ENCODE results near the gene SREK1. TPM values are rescaled to one million over a fixed set of nuclear protein-coding genes. Genes with fewer than 3 reads are reported as not detected.
A peak's percentile ranks its signal among the peaks of the same experiment; 100 is the strongest.

Gene SREK1
- total RNA-seq, 2 experiments from 2014 or later: 50.9 to 54.1 TPM

- CTCF ChIA-PET: no interaction called here
- H3K27me3 Mint-ChIP-seq: no peaks in the 10 kb centered on the region
- intact Hi-C loops (cut with micrococcal nuclease): no loop called here
- H3K27ac Mint-ChIP-seq: no peak overlapping the region
- peaks cover 36% of the 10 kb centered on the region for H3K4me1 Mint-ChIP-seq (ENCODE audit: low read depth)
- no peak for DNase-seq
- POLR2A ChIA-PET: interaction anchor here (1.0 to 1.3 kb wide), 2 partner anchors 11 to 24 kb away, joined by 3 to 4 read pairs; partner anchors contain the start of gene SREK1
- H3K36me3 Mint-ChIP-seq: peaks cover 34% of the 10 kb centered on the region
- H3K4me3 Mint-ChIP-seq: no peak overlapping the region
- H3K9me3 Mint-ChIP-seq: no peaks in the 10 kb centered on the region
Measured at GRCh38 chr5:66168226-66168625, 24.1 kb downstream of the SREK1 start.

GRCh38 chr5:66169534-66169933, 25.4 kb downstream of the SREK1 start:
- intact Hi-C loops (cut with micrococcal nuclease): loop anchor here (1.0 kb wide), 2 partner anchors 18 to 25 kb away; partner anchors contain the start of gene SREK1

DNA sequence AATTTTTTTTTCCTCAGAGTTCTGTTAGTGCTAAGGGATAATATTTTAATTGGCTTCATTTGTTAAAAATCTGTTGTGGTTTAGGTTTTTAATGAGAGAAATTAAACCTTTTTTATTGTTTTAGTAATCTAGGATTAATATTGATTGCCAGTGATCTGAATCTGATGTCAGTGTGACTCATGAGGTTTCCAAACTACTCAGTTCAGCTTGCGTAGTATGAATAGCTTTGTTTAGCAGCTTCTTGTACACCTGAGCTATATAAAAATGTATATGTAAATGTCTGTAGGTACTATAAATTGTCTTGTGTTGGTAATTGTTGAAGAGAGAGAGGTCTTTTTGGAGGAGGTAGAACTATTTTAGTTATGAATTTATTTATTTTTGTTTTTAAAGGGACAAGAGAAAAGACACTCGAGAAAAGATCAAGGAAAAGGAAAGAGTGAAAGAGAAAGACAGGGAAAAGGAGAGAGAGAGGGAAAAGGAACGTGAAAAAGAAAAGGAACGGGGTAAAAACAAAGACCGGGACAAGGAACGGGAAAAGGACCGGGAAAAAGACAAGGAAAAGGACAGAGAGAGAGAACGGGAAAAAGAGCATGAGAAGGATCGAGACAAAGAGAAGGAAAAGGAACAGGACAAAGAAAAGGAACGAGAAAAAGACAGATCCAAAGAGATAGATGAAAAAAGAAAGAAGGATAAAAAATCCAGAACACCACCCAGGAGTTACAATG, 26.3 kb downstream of the SREK1 start:
- CTCF ChIA-PET: interaction anchor here (0.7 to 2.9 kb wide), 6 partner anchors 10 to 428 kb away, joined by 3 to 15 read pairs (median 6); partner anchors contain the start of gene SREK1
- no peak for DNase-seq
- POLR2A ChIA-PET: no interaction called here
- H3K4me3 Mint-ChIP-seq: no peak overlapping the region
- intact Hi-C loops (cut with micrococcal nuclease): loop anchor here (2.0 to 10.0 kb wide), 3 partner anchors 134 to 587 kb away; partner anchors contain the start of gene ERBIN
- peak overlapping the region; percentile 51 for H3K27ac Mint-ChIP-seq
- H3K4me1 Mint-ChIP-seq (ENCODE audit: low read depth): peaks cover 35% of the 10 kb centered on the region
- H3K9me3 Mint-ChIP-seq: no peaks in the 10 kb centered on the region
- no peaks in the 10 kb centered on the region for H3K27me3 Mint-ChIP-seq
- peaks cover 30% of the 10 kb centered on the region for H3K36me3 Mint-ChIP-seq

More at GRCh38 chr5:66169534-66169933, 25.4 kb downstream of the SREK1 start:
- CTCF ChIA-PET: interaction anchor here (2.2 to 2.9 kb wide), 2 partner anchors 19 to 427 kb away, joined by 7 to 10 read pairs; no protein-coding TSS in a partner anchor
- H3K27ac Mint-ChIP-seq: no peak overlapping the region
- DNase-seq: no peak
- peaks cover 36% of the 10 kb centered on the region for H3K4me1 Mint-ChIP-seq (ENCODE audit: low read depth)
- peaks cover 27% of the 10 kb centered on the region for H3K36me3 Mint-ChIP-seq
- H3K9me3 Mint-ChIP-seq: no peaks in the 10 kb centered on the region
- no peaks in the 10 kb centered on the region for H3K27me3 Mint-ChIP-seq
- no peak overlapping the region for H3K4me3 Mint-ChIP-seq
- POLR2A ChIA-PET: interaction anchor here (0.6 to 1.0 kb wide), 2 partner anchors 13 to 462 kb away, joined by 3 read pairs; no protein-coding TSS in a partner anchor

GRCh38 chr5:66171349-66172344, 27.5 kb downstream of the SREK1 start:
- H3K27ac Mint-ChIP-seq: no peak overlapping the region
- H3K4me3 Mint-ChIP-seq: no peak overlapping the region
- no peaks in the 10 kb centered on the region for H3K27me3 Mint-ChIP-seq
- DNase-seq: peak; percentile 48
- ChIA-PET CTCF (interaction anchor here (0.7 to 2.9 kb wide), 9 partner anchors 9 to 248 kb away, joined by 3 to 15 read pairs (median 3); partner anchors contain the start of gene SREK1), POLR2A (no interaction called here)
- no peaks in the 10 kb centered on the region for H3K9me3 Mint-ChIP-seq
- intact Hi-C loops (cut with micrococcal nuclease): loop anchor here (1.0 to 10.0 kb wide), 4 partner anchors 133 to 586 kb away; partner anchors contain the start of gene ERBIN
- H3K4me1 Mint-ChIP-seq (ENCODE audit: low read depth): peaks cover 29% of the 10 kb centered on the region
- H3K36me3 Mint-ChIP-seq: peaks cover 35% of the 10 kb centered on the region

GRCh38 chr5:66174338-66174737, 30.2 kb downstream of the SREK1 start:
- Mint-ChIP-seq H3K4me3 (no peak overlapping the region), H3K9me3 (no peaks in the 10 kb centered on the region), H3K36me3 (peaks cover 54% of the 10 kb centered on the region), H3K4me1 (ENCODE audit: low read depth) (peaks cover 27% of the 10 kb centered on the region), H3K27me3 (no peaks in the 10 kb centered on the region), H3K27ac (no peak overlapping the region)
- ChIA-PET CTCF (interaction anchor here (0.6 to 1.3 kb wide), 4 partner anchors 9 to 132 kb away, joined by 3 read pairs; no protein-coding TSS in a partner anchor), POLR2A (no interaction called here)
- no peak for DNase-seq
- intact Hi-C loops (cut with micrococcal nuclease): loop anchor here (5.0 to 10.0 kb wide), 2 partner anchors 130 to 583 kb away; no protein-coding TSS in a partner anchor

GRCh38 chr5:66178799-66179198, 34.7 kb downstream of the SREK1 start:
- intact Hi-C loops (cut with micrococcal nuclease): loop anchor here (10.0 kb wide), 1 partner anchor 126 kb away; no protein-coding TSS in a partner anchor
- H3K36me3 Mint-ChIP-seq: peaks cover 49% of the 10 kb centered on the region
- H3K9me3 Mint-ChIP-seq: no peaks in the 10 kb centered on the region
- H3K4me1 Mint-ChIP-seq (ENCODE audit: low read depth): peaks cover 17% of the 10 kb centered on the region
- H3K4me3 Mint-ChIP-seq: no peak overlapping the region
- POLR2A ChIA-PET: no interaction called here
- no peak overlapping the region for H3K27ac Mint-ChIP-seq
- H3K27me3 Mint-ChIP-seq: no peaks in the 10 kb centered on the region
- DNase-seq: no peak
- CTCF ChIA-PET: interaction anchor here (2.7 kb wide), 1 partner anchor 8 kb away, joined by 15 read pairs; no protein-coding TSS in a partner anchor

DNA sequence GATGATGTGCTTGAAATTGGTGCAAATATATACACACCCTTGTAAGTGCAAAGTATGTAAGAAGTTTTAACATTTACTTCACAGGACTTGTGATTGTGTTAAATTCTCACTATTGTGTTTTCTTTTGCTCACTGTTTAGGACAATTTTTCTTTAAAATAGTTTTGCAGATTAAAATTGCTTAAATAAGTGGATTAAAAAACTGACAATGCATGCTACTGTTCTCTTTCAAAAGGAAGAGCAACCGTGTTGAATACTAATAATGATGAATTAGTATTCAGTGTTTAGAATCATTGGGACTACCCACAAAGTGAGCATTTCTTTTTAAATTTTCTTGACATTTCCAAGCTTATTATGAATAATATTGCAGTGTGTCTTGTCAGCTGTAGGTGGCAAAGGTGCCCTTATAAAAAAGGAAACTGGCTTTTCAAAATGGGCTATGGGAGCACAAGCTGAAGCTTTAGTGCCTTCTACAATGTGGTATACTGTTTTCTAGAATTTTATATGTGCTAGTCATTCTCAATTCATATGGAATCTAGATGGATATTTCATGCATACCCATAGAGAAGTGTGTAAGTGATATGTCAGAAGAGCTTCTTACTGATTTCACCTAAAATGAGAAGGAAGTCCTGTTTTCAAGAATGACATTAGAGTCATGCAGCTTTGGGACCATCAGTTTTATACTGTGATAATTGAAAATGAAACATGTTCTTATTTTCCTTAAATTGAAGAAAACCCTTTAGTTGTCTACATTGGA, 35.4 kb downstream of the SREK1 start:
- Mint-ChIP-seq H3K4me1 (ENCODE audit: low read depth) (peaks cover 17% of the 10 kb centered on the region), H3K36me3 (peaks cover 47% of the 10 kb centered on the region), H3K27me3 (no peaks in the 10 kb centered on the region), H3K27ac (no peak overlapping the region), H3K4me3 (no peak overlapping the region), H3K9me3 (no peaks in the 10 kb centered on the region)
- intact Hi-C loops (cut with micrococcal nuclease): loop anchor here (10.0 kb wide), 1 partner anchor 125 kb away; no protein-coding TSS in a partner anchor
- ChIA-PET CTCF (interaction anchor here (2.7 kb wide), 1 partner anchor 8 kb away, joined by 15 read pairs; no protein-coding TSS in a partner anchor), POLR2A (no interaction called here)
- DNase-seq: no peak

- Mint-ChIP-seq H3K36me3 (peaks cover 41% of the 10 kb centered on the region), H3K27me3 (no peaks in the 10 kb centered on the region), H3K27ac (no peak overlapping the region), H3K4me3 (no peak overlapping the region), H3K4me1 (ENCODE audit: low read depth) (peaks cover 14% of the 10 kb centered on the region), H3K9me3 (no peaks in the 10 kb centered on the region)
- no peak for DNase-seq
- ChIA-PET CTCF (interaction anchor here (1.5 to 2.7 kb wide), 2 partner anchors 9 to 126 kb away, joined by 5 to 15 read pairs; no protein-coding TSS in a partner anchor), POLR2A (no interaction called here)
- intact Hi-C loops (cut with micrococcal nuclease): no loop called here
Measured at GRCh38 chr5:66180282-66181155, 36.4 kb downstream of the SREK1 start.

DNA sequence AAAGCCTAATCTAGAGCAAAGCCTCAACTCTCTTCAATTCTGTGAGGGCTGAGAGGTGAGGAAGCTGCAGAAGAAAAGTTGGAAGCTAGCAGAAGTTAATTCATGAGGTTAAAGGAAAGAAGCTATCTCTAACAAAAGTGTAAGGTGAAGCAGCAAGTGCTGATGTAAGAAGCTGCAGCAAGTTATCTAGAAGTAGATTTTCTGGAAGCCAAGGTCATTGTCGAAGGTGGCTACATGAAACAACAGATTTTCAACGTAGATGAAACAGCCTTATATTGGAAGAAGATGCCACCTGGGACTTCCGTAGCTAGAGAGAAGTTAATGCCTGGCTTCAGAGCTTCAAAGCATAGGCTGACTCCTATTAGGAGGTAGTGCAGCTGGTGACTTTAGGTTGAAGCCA, 42.0 kb downstream of the SREK1 start:
- H3K27ac Mint-ChIP-seq: no peak overlapping the region
- no peaks in the 10 kb centered on the region for H3K9me3 Mint-ChIP-seq
- no peak for DNase-seq
- ChIA-PET CTCF (no interaction called here), POLR2A (no interaction called here)
- H3K36me3 Mint-ChIP-seq: peaks cover 11% of the 10 kb centered on the region
- no peaks in the 10 kb centered on the region for H3K27me3 Mint-ChIP-seq
- H3K4me3 Mint-ChIP-seq: no peak overlapping the region
- intact Hi-C loops (cut with micrococcal nuclease): no loop called here
- H3K4me1 Mint-ChIP-seq (ENCODE audit: low read depth): no peaks in the 10 kb centered on the region

- Mint-ChIP-seq H3K9me3 (no peaks in the 10 kb centered on the region), H3K27ac (no peak overlapping the region), H3K4me1 (ENCODE audit: low read depth) (no peaks in the 10 kb centered on the region), H3K36me3 (peaks cover 1% of the 10 kb centered on the region), H3K4me3 (no peak overlapping the region), H3K27me3 (no peaks in the 10 kb centered on the region)
- DNase-seq: no peak
- intact Hi-C loops (cut with micrococcal nuclease): no loop called here
- POLR2A ChIA-PET: no interaction called here
- CTCF ChIA-PET: interaction anchor here (1.0 kb wide), 1 partner anchor 22 kb away, joined by 3 read pairs; no protein-coding TSS in a partner anchor
Measured at GRCh38 chr5:66193419-66193818, 49.3 kb downstream of the SREK1 start.

Measured in activated CD4-positive, alpha-beta memory T cell treated with anti-CD3 and anti-CD28 coated beads for 36 hours (primary cell).